ENCODE measurements around the gene ADGRD2. TPM values are rescaled to one million over a fixed set of nuclear protein-coding genes. Genes with fewer than 3 reads are reported as not detected.

Gene ADGRD2
- total and polyA plus RNA-seq, 2 of the 13 experiments (the other 11 are each of a cell fraction or from before 2014, with no cell fraction given): not detected

GRCh38 chr9:124482431-124483031, 32.3 kb downstream of the ADGRD2 start:
- no peak for ATAC-seq
- H4K20me1 ChIP-seq (ENCODE audit: insufficient read depth, low read length): no peaks in the 10 kb centered on the region
- no peak overlapping the region for H2AFZ ChIP-seq (ENCODE audit: low read length)
- DNase-seq (ENCODE audit: low spot score): no peak
- H3K27me3 ChIP-seq (ENCODE audit: control insufficient read depth in 1 of 2, insufficient read depth in 2 of 2, low read length in 2 of 2): peaks cover 4 to 12% of the 10 kb centered on the region in 2 experiments; a peak in 4 of 5 replicates
- BruUV-seq (replicated peaks): no TSS peak
- WGBS (ENCODE audit: low lambda C conversion rate): 100% methylated on average over 7 of the region's 26 CpGs
- ChIA-PET POLR2A (no interaction called here), CTCF (ENCODE audit: low intra/inter-chr PET ratio, low total read pairs) (no interaction called here)
- no peak overlapping the region for H3K4me2 ChIP-seq (ENCODE audit: low read depth, low read length)
- H3K9me3 ChIP-seq (ENCODE audit: low read length): no peaks in the 10 kb centered on the region
- FAIRE-seq: no peak
- H3K27ac ChIP-seq (ENCODE audit: extremely low read length, insufficient read depth, low read length): no peak overlapping the region
- H3K4me1 ChIP-seq (ENCODE audit: insufficient read depth, low read length): peaks cover 15% of the 10 kb centered on the region
- TF ChIP-seq AGO2 (optimal IDR thresholded peaks at IDR 0.05; ENCODE audit: low read depth, low read length) (peak; percentile 33), CBX5 (CRISPR knock-in tag; IDR thresholded peaks at IDR 0.05; ENCODE audit: borderline replicate concordance) (no peak), POLR2G (IDR thresholded peaks at IDR 0.05; ENCODE audit: low read depth, low read length) (0 out of 2 replicates have a peak, but pooled peaks have one; percentile 20)
- intact Hi-C loops (cut with micrococcal nuclease; ENCODE audit: unreplicated experiment): no loop called here
- H3K36me3 ChIP-seq (replicated peaks in 1 of 2; ENCODE audit: control insufficient read depth in 1 of 2, insufficient read depth in 2 of 2, low read length in 2 of 2): no peaks in the 10 kb centered on the region; a peak in 1 of 5 replicates
- in situ Hi-C loops (cut with HindIII; ENCODE audit: extremely low pct_ligation_motif_present, low pct_unique_long_range_greater_than_20kb): no loop called here
- no peak overlapping the region for H3K4me3 ChIP-seq (replicated peaks in 1 of 3; ENCODE audit: insufficient read depth in 1 of 3, low read depth in 2 of 3, low read length in 3 of 3)
- no peak overlapping the region for H3K9ac ChIP-seq (ENCODE audit: insufficient read depth, low read depth, low read length)
- H3K79me2 ChIP-seq (ENCODE audit: insufficient read depth, low read length): no peaks in the 10 kb centered on the region

DNA sequence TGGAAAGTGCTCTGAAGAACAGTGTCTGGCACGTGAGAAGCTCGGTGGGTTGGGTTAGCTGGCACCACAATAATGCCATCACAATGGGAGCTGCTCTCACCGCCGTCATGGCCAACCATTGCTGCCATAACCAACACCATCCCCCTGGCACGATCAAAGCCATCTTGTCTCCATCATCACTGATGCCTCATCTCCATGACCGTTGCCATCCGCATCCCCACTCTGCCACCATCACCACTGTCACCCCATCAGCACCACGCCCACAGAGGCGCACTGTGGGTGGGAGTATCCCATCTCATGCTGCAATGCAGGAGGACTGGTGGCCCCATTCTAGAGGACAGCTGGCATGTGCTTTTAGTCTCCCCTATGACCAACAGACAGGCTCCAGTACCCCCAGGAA, 33.2 kb downstream of the ADGRD2 start:
- TF ChIP-seq POLR2A (IDR thresholded peaks at IDR 0.05; ENCODE audit: insufficient read depth in 1 of 2, low read depth in 2 of 2, low read length in 2 of 2) (0 out of 4 replicates have a peak, but pooled peaks of 1 of the 2 experiments have one; percentile 29), MED8 (CRISPR knock-in tag; IDR thresholded peaks at IDR 0.05; ENCODE audit: insufficient replicate concordance) (no peak)
- Histone ChIP-seq H3K27ac (ENCODE audit: extremely low read length, insufficient read depth, low read length) (no peak overlapping the region), H3K9me3 (ENCODE audit: low read length) (no peaks in the 10 kb centered on the region), H3K79me2 (ENCODE audit: insufficient read depth, low read length) (no peaks in the 10 kb centered on the region), H3K4me1 (ENCODE audit: insufficient read depth, low read length) (peaks cover 15% of the 10 kb centered on the region), H3K4me3 (replicated peaks in 1 of 3; ENCODE audit: insufficient read depth in 1 of 3, low read depth in 2 of 3, low read length in 3 of 3) (no peak overlapping the region), H3K9ac (ENCODE audit: insufficient read depth, low read depth, low read length) (no peak overlapping the region), H3K27me3 (ENCODE audit: control insufficient read depth in 1 of 2, insufficient read depth in 2 of 2, low read length in 2 of 2) (peaks cover 3 to 6% of the 10 kb centered on the region in 2 experiments; a peak in 4 of 5 replicates), H4K20me1 (ENCODE audit: insufficient read depth, low read length) (no peaks in the 10 kb centered on the region), H3K36me3 (replicated peaks in 1 of 2; ENCODE audit: control insufficient read depth in 1 of 2, insufficient read depth in 2 of 2, low read length in 2 of 2) (no peaks in the 10 kb centered on the region; a peak in 2 of 5 replicates), H3K4me2 (ENCODE audit: low read depth, low read length) (no peak overlapping the region), H2AFZ (ENCODE audit: low read length) (no peak overlapping the region)
- no peak for DNase-seq (ENCODE audit: low spot score)
- ChIA-PET CTCF (ENCODE audit: low intra/inter-chr PET ratio, low total read pairs) (no interaction called here), POLR2A (no interaction called here)
- in situ Hi-C loops (cut with HindIII; ENCODE audit: extremely low pct_ligation_motif_present, low pct_unique_long_range_greater_than_20kb): no loop called here
- no peak for FAIRE-seq
- no peak for ATAC-seq
- WGBS (ENCODE audit: low lambda C conversion rate): 93% methylated on average over 9 of the region's 9 CpGs
- BruUV-seq (replicated peaks): no TSS peak
- intact Hi-C loops (cut with micrococcal nuclease; ENCODE audit: unreplicated experiment): no loop called here

Data from HepG2 (cell line).